ENCODE measurements around the gene HDAC10.

HDAC10 gene

GRCh38 chr22:50196256-50196655 is 54.8 kb downstream of the HDAC10 start:
- TF ChIP-seq EP300 (IDR thresholded peaks at IDR 0.05; ENCODE audit: borderline replicate concordance) (no peak), USF1 (IDR thresholded peaks at IDR 0.05) (no peak), TCF12 (IDR thresholded peaks at IDR 0.05; ENCODE audit: low read depth) (no peak), YY1 (IDR thresholded peaks at IDR 0.05; ENCODE audit: low read depth) (no peak), NFIC (IDR thresholded peaks at IDR 0.05) (no peak), FOXM1 (IDR thresholded peaks at IDR 0.05; ENCODE audit: borderline replicate concordance, low read depth) (no peak), RAD21 (IDR thresholded peaks at IDR 0.05; ENCODE audit: low read depth) (no peak), CEBPB (IDR thresholded peaks at IDR 0.05) (no peak), EGR1 (IDR thresholded peaks at IDR 0.05) (no peak), TEAD4 (IDR thresholded peaks at IDR 0.05) (no peak), TAF1 (IDR thresholded peaks at IDR 0.05; ENCODE audit: low read depth) (no peak), ZBTB7A (IDR thresholded peaks at IDR 0.05; ENCODE audit: low read depth) (no peak), CREB1 (IDR thresholded peaks at IDR 0.05; ENCODE audit: low read depth) (no peak)
- TF ChIP-seq, protein P1, sequence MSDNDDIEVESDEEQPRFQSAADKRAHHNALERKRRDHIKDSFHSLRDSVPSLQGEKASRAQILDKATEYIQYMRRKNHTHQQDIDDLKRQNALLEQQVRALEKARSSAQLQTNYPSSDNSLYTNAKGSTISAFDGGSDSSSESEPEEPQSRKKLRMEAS (IDR thresholded peaks at IDR 0.05) = no peak
- TF ChIP-seq, protein P2, sequence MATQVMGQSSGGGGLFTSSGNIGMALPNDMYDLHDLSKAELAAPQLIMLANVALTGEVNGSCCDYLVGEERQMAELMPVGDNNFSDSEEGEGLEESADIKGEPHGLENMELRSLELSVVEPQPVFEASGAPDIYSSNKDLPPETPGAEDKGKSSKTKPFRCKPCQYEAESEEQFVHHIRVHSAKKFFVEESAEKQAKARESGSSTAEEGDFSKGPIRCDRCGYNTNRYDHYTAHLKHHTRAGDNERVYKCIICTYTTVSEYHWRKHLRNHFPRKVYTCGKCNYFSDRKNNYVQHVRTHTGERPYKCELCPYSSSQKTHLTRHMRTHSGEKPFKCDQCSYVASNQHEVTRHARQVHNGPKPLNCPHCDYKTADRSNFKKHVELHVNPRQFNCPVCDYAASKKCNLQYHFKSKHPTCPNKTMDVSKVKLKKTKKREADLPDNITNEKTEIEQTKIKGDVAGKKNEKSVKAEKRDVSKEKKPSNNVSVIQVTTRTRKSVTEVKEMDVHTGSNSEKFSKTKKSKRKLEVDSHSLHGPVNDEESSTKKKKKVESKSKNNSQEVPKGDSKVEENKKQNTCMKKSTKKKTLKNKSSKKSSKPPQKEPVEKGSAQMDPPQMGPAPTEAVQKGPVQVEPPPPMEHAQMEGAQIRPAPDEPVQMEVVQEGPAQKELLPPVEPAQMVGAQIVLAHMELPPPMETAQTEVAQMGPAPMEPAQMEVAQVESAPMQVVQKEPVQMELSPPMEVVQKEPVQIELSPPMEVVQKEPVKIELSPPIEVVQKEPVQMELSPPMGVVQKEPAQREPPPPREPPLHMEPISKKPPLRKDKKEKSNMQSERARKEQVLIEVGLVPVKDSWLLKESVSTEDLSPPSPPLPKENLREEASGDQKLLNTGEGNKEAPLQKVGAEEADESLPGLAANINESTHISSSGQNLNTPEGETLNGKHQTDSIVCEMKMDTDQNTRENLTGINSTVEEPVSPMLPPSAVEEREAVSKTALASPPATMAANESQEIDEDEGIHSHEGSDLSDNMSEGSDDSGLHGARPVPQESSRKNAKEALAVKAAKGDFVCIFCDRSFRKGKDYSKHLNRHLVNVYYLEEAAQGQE (IDR thresholded peaks at IDR 0.05; ENCODE audit: low read depth) = no peak
